Psoas muscle (tissue), 8 donors: ENCODE data around the gene CPED1. TPM values are rescaled to one million over a fixed set of nuclear protein-coding genes. Genes with fewer than 3 reads are reported as not detected.

Source experiments
- ATAC-seq, 4 donors: fragments of 200-7000 bp; cut with Tn5 transposase; one replicate each; pipeline ENCODE4 v1.9.1; 2020; ENCODE audit warnings: moderate library complexity in 3 of 4, mild to moderate bottlenecking in 2 of 4
- DNase-seq, 2 donors: peaks; one replicate each; pipeline ENCODE4 v3.0.0-alpha.2; 2020
- H3K27ac ChIP-seq: fragments of 200-600 bp; one replicate; pipeline ENCODE4 v1.8.0; 2022
- H3K27me3 ChIP-seq, 3 donors: fragments of 200-600 bp in 1 of 3; one replicate each; pipeline versions ENCODE4 v1.6.1 to v1.8.0; 2013 to 2022; ENCODE audit warnings: low read length in 2 of 3, mild to moderate bottlenecking in 2 of 3, moderate library complexity in 1 of 3; ENCODE audit not compliant: insufficient read depth in 3 of 3
- H3K36me3 ChIP-seq, 2 donors: fragments of 200-600 bp in 1 of 2; one replicate each; pipeline versions ENCODE4 v1.6.1 to v1.8.0; 2013 to 2022; ENCODE audit warnings: low read depth in 1 of 2, mild to moderate bottlenecking in 1 of 2, moderate library complexity in 1 of 2; ENCODE audit not compliant: insufficient read depth in 1 of 2
- H3K4me1 ChIP-seq: fragments of 200-600 bp; one replicate; pipeline ENCODE4 v1.8.0; 2022
- H3K4me3 ChIP-seq: fragments of 200-600 bp; one replicate; pipeline ENCODE4 v1.8.0; 2022; ENCODE audit warnings: mild to moderate bottlenecking
- H3K9me3 ChIP-seq: fragments of 200-600 bp; one replicate; pipeline ENCODE4 v1.8.0; 2022
- CTCF ChIP-seq: fragments of 200-600 bp; IDR thresholded peaks from one replicate; pipeline ENCODE4 v1.8.0; 2022; ENCODE audit warnings: antibody characterized with exemption
- WGBS, 3 donors: extraction: QIAGEN DNeasy Blood & Tissue Kit; methylation state at CpG; one replicate each; pipeline versions ENCODE4 v1.1.6 to v1.1.7; 2013; 5-methylcytosine and 5-hydroxymethylcytosine counted together
- intact Hi-C, 2 donors: fragments of 100-400 bp; cut with DNase I; formaldehyde crosslinking; loops; one replicate each; pipeline versions ENCODE4 v1.11.0 to v1.14.2; 2022
- polyA plus RNA-seq, 3 donors: library from polyadenylated mRNA; stranded (reverse); fragments of 200-250 nt; gene quantifications; one replicate each; pipeline ENCODE4 v1.2.3, GENCODE V29; 2013
- total RNA-seq, 4 donors: library from RNA; stranded (reverse); fragmentation: NEBNext Ultra II Directional in 2 of 4; extraction: Animal tissue kit (Norgen Biotek cat#: 25700) in 2 of 4; gene quantifications; one replicate each; pipeline versions ENCODE4 v1.2.1 to v1.2.4, GENCODE V29; 2021 to 2023
- donor health status: healthy with polysubstance abuse.
- donor health status: DM: no; HTN: no; CAD: no; lungs with moderate emphysema.
- donor health status: Bipolar disorder and iron deficiency.
- donor health status: healthy.
- donor health status: DM: yes; HTN: yes; CAD: no.
- donor health status: DM: no; HTN: no; CAD: no.
- donor health status: DM: no; HTN: no; CAD: no.
- donor health status: DM: yes; HTN: yes; CAD: no.

CPED1 gene
- total and polyA plus RNA-seq, 7 donors, result 0.90 to 39.2 (median 12.0) TPM

- intact Hi-C loops, result loop anchor here in 1 of 2 donors (5.0 kb wide), 1 partner anchor 41 kb away; no protein-coding TSS in a partner anchor
- no peaks in the 10 kb centered on the region for H3K36me3 ChIP-seq
- no peaks in the 10 kb centered on the region for H3K9me3 ChIP-seq
- peaks cover 34% of the 10 kb centered on the region for H3K4me1 ChIP-seq
- no peaks in the 10 kb centered on the region for H3K27me3 ChIP-seq
- ATAC-seq (peak in 2 of 4 donors; percentile 41 to 42), DNase-seq (no peak)
- WGBS, 3 donors, result 25 to 32% (median 29%) methylated on average over 6 of the region's 6 CpGs
- no peak for TF ChIP-seq CTCF
- peak overlapping the region; percentile 15 for H3K4me3 ChIP-seq
- H3K27ac ChIP-seq, result peak overlapping the region; percentile 47
Observed at GRCh38 chr7:121041516-121042148, 53.1 kb downstream of the CPED1 start.

GRCh38 chr7:121042195-121042594 is 53.7 kb downstream of the CPED1 start:
- Histone ChIP-seq H3K4me3 (peak overlapping the region; percentile 15), H3K36me3 (peaks cover 0 to 5% of the 10 kb centered on the region in 2 donors), H3K4me1 (peaks cover 34% of the 10 kb centered on the region), H3K27me3 (no peaks in the 10 kb centered on the region), H3K9me3 (no peaks in the 10 kb centered on the region), H3K27ac (peak overlapping the region; percentile 47)
- no peak for TF ChIP-seq CTCF
- WGBS, 3 donors, result 70 to 81% (median 80%) methylated on average over 2 of the region's 2 CpGs
- intact Hi-C loops, result loop anchor here in 1 of 2 donors (5.0 kb wide), 1 partner anchor 40 kb away; no protein-coding TSS in a partner anchor
- ATAC-seq (no peak), DNase-seq (no peak)

- Histone ChIP-seq H3K27me3 (no peaks in the 10 kb centered on the region), H3K36me3 (peaks cover 0 to 7% of the 10 kb centered on the region in 2 donors), H3K4me3 (no peak overlapping the region), H3K9me3 (no peaks in the 10 kb centered on the region), H3K4me1 (peaks cover 34% of the 10 kb centered on the region), H3K27ac (no peak overlapping the region)
- DNase-seq, result no peak
- 84 to 97% (median 88%) methylated on average over 3 of the region's 3 CpGs for WGBS, 3 donors
- TF ChIP-seq CTCF, result no peak
- ATAC-seq, result no peak
- intact Hi-C loops, result loop anchor here in 1 of 2 donors (5.0 kb wide), 1 partner anchor 39 kb away; no protein-coding TSS in a partner anchor
Observed at GRCh38 chr7:121042899-121043298, 54.4 kb downstream of the CPED1 start.

- DNase-seq (no peak), ATAC-seq (no peak)
- peak overlapping the region; percentile 23 for H3K27ac ChIP-seq
- intact Hi-C loops, result loop anchor here in 1 of 2 donors (5.0 kb wide), 1 partner anchor 39 kb away; no protein-coding TSS in a partner anchor
- TF ChIP-seq CTCF, result no peak
- H3K4me3 ChIP-seq, result no peak overlapping the region
- 54 to 77% (median 57%) methylated on average over 4 of the region's 4 CpGs for WGBS, 3 donors
- peaks cover 0 to 7% of the 10 kb centered on the region in 2 donors for H3K36me3 ChIP-seq
- no peaks in the 10 kb centered on the region for H3K27me3 ChIP-seq
- peaks cover 34% of the 10 kb centered on the region for H3K4me1 ChIP-seq
- H3K9me3 ChIP-seq, result no peaks in the 10 kb centered on the region
Observed at GRCh38 chr7:121043314-121044234, 55.1 kb downstream of the CPED1 start.
